Glutamatergic neuron (in vitro differentiated cells): Measurements from ENCODE around the gene POLRMT. TPM values are rescaled to one million over a fixed set of nuclear protein-coding genes. Genes with fewer than 3 reads are reported as not detected.

Experiments used
- DNase-seq: peaks from one replicate; pipeline ENCODE4 v3.0.0; 2022
- H3K27ac Mint-ChIP-seq: one replicate; pipeline ENCODE4 v1.8.0; 2020; ENCODE audit warnings: mild to moderate bottlenecking, mixed read lengths, inconsistent platforms; ENCODE audit not compliant: unreplicated experiment
- H3K27me3 Mint-ChIP-seq: one replicate; pipeline ENCODE4 v1.8.0; 2020; ENCODE audit warnings: mild to moderate bottlenecking, moderate library complexity, mixed read lengths, inconsistent platforms; ENCODE audit not compliant: unreplicated experiment
- H3K36me3 Mint-ChIP-seq: one replicate; pipeline ENCODE4 v1.8.0; 2020; ENCODE audit warnings: mild to moderate bottlenecking, mixed read lengths, inconsistent platforms; ENCODE audit not compliant: unreplicated experiment
- H3K4me1 Mint-ChIP-seq: one replicate; pipeline ENCODE4 v1.8.0; 2020; ENCODE audit warnings: mild to moderate bottlenecking, low read depth, mixed read lengths, inconsistent platforms; ENCODE audit not compliant: unreplicated experiment
- H3K4me3 Mint-ChIP-seq: one replicate; pipeline ENCODE4 v1.8.0; 2020; ENCODE audit warnings: mild to moderate bottlenecking, mixed read lengths, inconsistent platforms; ENCODE audit not compliant: unreplicated experiment
- H3K9me3 Mint-ChIP-seq: one replicate; pipeline ENCODE4 v1.8.0; 2020; ENCODE audit warnings: mild to moderate bottlenecking, moderate library complexity, mixed read lengths, inconsistent platforms; ENCODE audit not compliant: unreplicated experiment
- total RNA-seq: library from RNA; stranded (reverse); fragmentation: NEBNext Ultra II Directional; extraction: Animal tissue kit (Norgen Biotek cat#: 25700); gene quantifications from one replicate; pipeline ENCODE4 v1.2.1, GENCODE V29; 2021; ENCODE audit not compliant: unreplicated experiment
- TF ChIP-seq, protein P1 (sequence below): fragments of 200-600 bp; sonication (generic); IDR thresholded peaks from one replicate; pipeline ENCODE4 v1.5.0; 2021; ENCODE audit not compliant: partially characterized antibody, unreplicated experiment

POLRMT gene
- total RNA-seq, 1 donor from 2014 or later, result 79.9 TPM

DNA sequence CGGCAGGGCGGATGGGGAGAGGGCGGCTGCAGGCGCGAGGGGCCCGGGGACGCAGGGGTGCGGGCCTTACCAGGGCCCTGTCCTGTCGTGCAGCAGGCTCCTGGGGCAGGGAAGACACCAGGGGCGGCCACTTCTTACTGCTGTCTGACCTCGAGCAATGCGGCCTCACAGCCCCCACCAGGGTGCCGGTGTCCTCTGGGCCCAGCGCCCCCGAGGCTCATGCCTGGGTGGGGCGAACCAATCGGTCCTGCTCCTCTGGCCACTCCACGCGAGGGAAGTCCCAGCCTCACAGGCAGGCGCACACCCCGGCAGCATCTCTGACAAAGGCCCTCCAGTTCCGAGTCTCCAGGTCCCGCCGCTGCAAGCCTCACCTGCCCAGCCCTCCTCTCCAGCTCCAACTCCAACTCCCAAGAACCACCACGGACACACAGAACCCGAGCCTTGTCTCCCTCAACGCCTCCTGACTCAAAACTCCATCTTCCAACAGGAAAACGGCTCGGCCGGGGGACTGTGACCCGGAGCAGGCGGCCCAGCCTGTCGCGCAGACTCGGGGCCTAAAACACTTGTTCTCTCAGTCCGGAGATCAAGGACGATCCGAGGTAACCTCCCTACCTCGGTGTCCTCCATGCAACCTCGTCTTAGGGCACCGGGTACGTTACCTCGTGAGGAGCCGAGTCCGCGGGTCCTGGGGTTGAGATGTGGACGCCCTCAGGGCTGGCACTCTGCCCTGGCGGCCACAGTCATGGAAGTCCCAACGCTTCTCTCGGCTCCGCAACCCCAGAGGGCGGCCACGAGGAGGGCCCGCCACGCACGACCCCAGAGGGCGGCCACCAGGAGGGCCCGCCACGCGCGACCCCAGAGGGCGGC lies 12.8 kb upstream of the POLRMT start:
- Mint-ChIP-seq H3K9me3 (peaks cover 3% of the 10 kb centered on the region), H3K36me3 (no peaks in the 10 kb centered on the region), H3K27ac (peak overlapping the region; percentile 52), H3K27me3 (peaks cover 5% of the 10 kb centered on the region), H3K4me1 (no peaks in the 10 kb centered on the region), H3K4me3 (no peak overlapping the region)
- TF ChIP-seq, protein P1, sequence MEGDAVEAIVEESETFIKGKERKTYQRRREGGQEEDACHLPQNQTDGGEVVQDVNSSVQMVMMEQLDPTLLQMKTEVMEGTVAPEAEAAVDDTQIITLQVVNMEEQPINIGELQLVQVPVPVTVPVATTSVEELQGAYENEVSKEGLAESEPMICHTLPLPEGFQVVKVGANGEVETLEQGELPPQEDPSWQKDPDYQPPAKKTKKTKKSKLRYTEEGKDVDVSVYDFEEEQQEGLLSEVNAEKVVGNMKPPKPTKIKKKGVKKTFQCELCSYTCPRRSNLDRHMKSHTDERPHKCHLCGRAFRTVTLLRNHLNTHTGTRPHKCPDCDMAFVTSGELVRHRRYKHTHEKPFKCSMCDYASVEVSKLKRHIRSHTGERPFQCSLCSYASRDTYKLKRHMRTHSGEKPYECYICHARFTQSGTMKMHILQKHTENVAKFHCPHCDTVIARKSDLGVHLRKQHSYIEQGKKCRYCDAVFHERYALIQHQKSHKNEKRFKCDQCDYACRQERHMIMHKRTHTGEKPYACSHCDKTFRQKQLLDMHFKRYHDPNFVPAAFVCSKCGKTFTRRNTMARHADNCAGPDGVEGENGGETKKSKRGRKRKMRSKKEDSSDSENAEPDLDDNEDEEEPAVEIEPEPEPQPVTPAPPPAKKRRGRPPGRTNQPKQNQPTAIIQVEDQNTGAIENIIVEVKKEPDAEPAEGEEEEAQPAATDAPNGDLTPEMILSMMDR, result no peak
- no peak for DNase-seq

DNA sequence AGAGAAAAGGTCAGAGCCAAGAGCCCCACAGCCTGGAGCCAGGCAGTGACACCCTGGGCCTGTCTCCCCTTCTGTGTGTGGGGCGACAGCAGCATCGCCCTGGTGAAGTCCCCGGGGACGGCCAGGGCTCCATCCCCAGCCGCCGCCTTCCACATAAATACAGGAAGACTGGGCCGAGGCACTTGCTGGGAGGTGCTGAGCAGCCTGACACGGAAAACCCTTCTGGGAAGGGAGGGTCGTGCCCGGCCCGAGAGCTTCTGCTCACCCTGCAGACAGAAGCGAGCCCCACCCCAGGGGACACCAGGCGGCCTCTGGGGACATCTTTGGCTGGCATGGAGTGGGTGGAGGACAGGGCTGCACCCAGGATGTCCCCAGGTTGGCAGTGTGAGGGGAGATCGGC lies 11.5 kb upstream of the POLRMT start:
- no peaks in the 10 kb centered on the region for H3K36me3 Mint-ChIP-seq
- peaks cover 7% of the 10 kb centered on the region for H3K27me3 Mint-ChIP-seq
- H3K27ac Mint-ChIP-seq, result no peak overlapping the region
- H3K4me3 Mint-ChIP-seq, result no peak overlapping the region
- DNase-seq, result no peak
- TF ChIP-seq, protein P1, result no peak
- H3K4me1 Mint-ChIP-seq, result no peaks in the 10 kb centered on the region
- H3K9me3 Mint-ChIP-seq, result peaks cover 2% of the 10 kb centered on the region

DNA sequence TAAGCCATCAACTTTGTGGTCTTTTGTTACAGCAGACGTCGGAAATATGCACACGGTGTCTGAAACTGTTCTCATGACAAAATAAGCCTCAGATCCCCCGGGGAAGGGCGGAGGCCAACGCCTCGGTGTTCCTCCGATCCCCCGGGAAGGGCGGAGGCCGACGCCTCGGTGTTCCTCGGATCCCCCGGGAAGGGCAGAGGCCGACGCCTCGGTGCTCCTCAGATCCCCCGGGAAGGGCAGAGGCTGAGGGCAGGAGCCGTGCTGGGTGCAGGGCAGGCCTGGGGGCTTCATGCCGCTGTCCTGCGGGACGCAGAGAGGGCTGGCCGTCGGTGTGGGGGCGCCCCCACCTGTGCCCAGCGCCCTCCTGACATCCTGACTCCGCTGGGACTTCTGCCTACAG lies 11.0 kb upstream of the POLRMT start:
- DNase-seq, result no peak
- H3K27ac Mint-ChIP-seq, result no peak overlapping the region
- peaks cover 2% of the 10 kb centered on the region for H3K9me3 Mint-ChIP-seq
- H3K4me1 Mint-ChIP-seq, result no peaks in the 10 kb centered on the region
- H3K36me3 Mint-ChIP-seq, result no peaks in the 10 kb centered on the region
- H3K27me3 Mint-ChIP-seq, result peaks cover 7% of the 10 kb centered on the region
- TF ChIP-seq, protein P1, result no peak
- H3K4me3 Mint-ChIP-seq, result no peak overlapping the region

DNA sequence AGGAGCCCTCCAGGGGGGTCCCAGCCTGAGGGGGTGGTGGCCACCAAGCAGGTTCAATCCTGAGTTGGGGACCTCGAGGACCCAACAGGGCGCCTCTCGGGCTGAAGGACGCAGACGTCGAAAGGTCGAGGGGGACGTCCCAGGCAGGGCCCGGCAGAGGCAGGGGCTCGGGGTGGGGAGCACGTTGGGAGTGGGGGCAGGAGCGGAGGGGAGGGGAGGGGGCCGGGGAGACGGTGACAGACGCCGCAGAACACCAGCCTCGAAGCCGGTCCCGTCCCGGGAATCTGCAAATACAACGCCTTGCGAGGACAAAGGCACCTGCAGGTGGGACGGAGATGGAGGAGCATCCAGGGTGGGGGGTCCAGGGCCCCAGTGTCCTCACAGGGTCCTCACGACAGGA lies 10.4 kb upstream of the POLRMT start:
- H3K9me3 Mint-ChIP-seq, result peaks cover 4% of the 10 kb centered on the region
- no peak for DNase-seq
- no peaks in the 10 kb centered on the region for H3K4me1 Mint-ChIP-seq
- TF ChIP-seq, protein P1, result no peak
- H3K36me3 Mint-ChIP-seq, result no peaks in the 10 kb centered on the region
- H3K27ac Mint-ChIP-seq, result no peak overlapping the region
- no peak overlapping the region for H3K4me3 Mint-ChIP-seq
- peaks cover 7% of the 10 kb centered on the region for H3K27me3 Mint-ChIP-seq
